LNCAP (cell line): ENCODE data around the gene TRIM56.
A peak's percentile ranks its signal among the peaks of the same experiment; 100 is the strongest.

Experiments
- CTCF ChIP-seq: fragments of 450-650 bp; IDR thresholded peaks from 2 replicates; pipeline ENCODE4 v1.5.1; 2017; ENCODE audit warnings: mild to moderate bottlenecking

TRIM56 gene

GRCh38 chr7:101068401-101068800 lies 16.9 kb upstream of the TRIM56 start:
- no peak for TF ChIP-seq CTCF

GRCh38 chr7:101075646-101076045 lies 9.6 kb upstream of the TRIM56 start:
- no peak for TF ChIP-seq CTCF

- TF ChIP-seq CTCF, result peak; percentile 92
These were observed 7.8 kb upstream of the TRIM56 start for GRCh38 chr7:101077303-101078086.

- no peak for TF ChIP-seq CTCF
These were observed 3.8 kb upstream of the TRIM56 start for GRCh38 chr7:101081432-101081831.

GRCh38 chr7:101084865-101085161 lies 468 bp upstream of the TRIM56 start:
- TF ChIP-seq CTCF, result no peak

- TF ChIP-seq CTCF, result no peak
These were observed 2.2 kb downstream of the TRIM56 start for GRCh38 chr7:101087334-101088068.

GRCh38 chr7:101088069-101088425 lies 2.8 kb downstream of the TRIM56 start:
- no peak for TF ChIP-seq CTCF
